Measurements from ENCODE around the gene CCHCR1.

CCHCR1 gene

GRCh38 chr6:31096656-31097055 is 60.9 kb downstream of the CCHCR1 start:
- no peaks in the 10 kb centered on the region for H3K9me3 ChIP-seq (ENCODE audit: severe bottlenecking)
- no peaks in the 10 kb centered on the region for H3K36me3 ChIP-seq (ENCODE audit: low read depth)
- H3K4me3 ChIP-seq (ENCODE audit: severe bottlenecking), result no peak overlapping the region
- ATAC-seq (ENCODE audit: low read depth) (no peak), DNase-seq (ENCODE audit: low spot score) (no peak)
- no peak overlapping the region for H3K27ac ChIP-seq (ENCODE audit: poor library complexity, severe bottlenecking)
- peaks cover 11% of the 10 kb centered on the region for H3K4me1 ChIP-seq (ENCODE audit: insufficient read depth, poor library complexity, severe bottlenecking)
- no peak for TF ChIP-seq CTCF (IDR thresholded peaks at IDR 0.05; ENCODE audit: poor library complexity, severe bottlenecking)
- no peaks in the 10 kb centered on the region for H3K27me3 ChIP-seq (ENCODE audit: insufficient read depth, poor library complexity, severe bottlenecking)

GRCh38 chr6:31096215-31096614 is 61.4 kb downstream of the CCHCR1 start:
- no peaks in the 10 kb centered on the region for H3K9me3 ChIP-seq (ENCODE audit: severe bottlenecking)
- peaks cover 11% of the 10 kb centered on the region for H3K4me1 ChIP-seq (ENCODE audit: insufficient read depth, poor library complexity, severe bottlenecking)
- H3K4me3 ChIP-seq (ENCODE audit: severe bottlenecking), result no peak overlapping the region
- H3K27me3 ChIP-seq (ENCODE audit: insufficient read depth, poor library complexity, severe bottlenecking), result no peaks in the 10 kb centered on the region
- H3K27ac ChIP-seq (ENCODE audit: poor library complexity, severe bottlenecking), result no peak overlapping the region
- DNase-seq (ENCODE audit: low spot score) (no peak), ATAC-seq (ENCODE audit: low read depth) (no peak)
- no peaks in the 10 kb centered on the region for H3K36me3 ChIP-seq (ENCODE audit: low read depth)
- TF ChIP-seq CTCF (IDR thresholded peaks at IDR 0.05; ENCODE audit: poor library complexity, severe bottlenecking), result no peak

GRCh38 chr6:31094389-31094881 is 63.2 kb downstream of the CCHCR1 start:
- peak overlapping the region; percentile 33 for H3K27ac ChIP-seq (ENCODE audit: poor library complexity, severe bottlenecking)
- H3K36me3 ChIP-seq (ENCODE audit: low read depth), result no peaks in the 10 kb centered on the region
- H3K27me3 ChIP-seq (ENCODE audit: insufficient read depth, poor library complexity, severe bottlenecking), result no peaks in the 10 kb centered on the region
- no peaks in the 10 kb centered on the region for H3K9me3 ChIP-seq (ENCODE audit: severe bottlenecking)
- no peak for DNase-seq (ENCODE audit: low spot score)
- H3K4me1 ChIP-seq (ENCODE audit: insufficient read depth, poor library complexity, severe bottlenecking), result peaks cover 11% of the 10 kb centered on the region
- no peak for TF ChIP-seq CTCF (IDR thresholded peaks at IDR 0.05; ENCODE audit: poor library complexity, severe bottlenecking)
- peak; percentile 46; the same call in 2 of the 3 replicates for ATAC-seq (ENCODE audit: low read depth)
- no peak overlapping the region for H3K4me3 ChIP-seq (ENCODE audit: severe bottlenecking)

GRCh38 chr6:31092769-31093505 is 64.7 kb downstream of the CCHCR1 start:
- Histone ChIP-seq H3K27ac (ENCODE audit: poor library complexity, severe bottlenecking) (no peak overlapping the region), H3K9me3 (ENCODE audit: severe bottlenecking) (no peaks in the 10 kb centered on the region), H3K4me1 (ENCODE audit: insufficient read depth, poor library complexity, severe bottlenecking) (peaks cover 11% of the 10 kb centered on the region), H3K27me3 (ENCODE audit: insufficient read depth, poor library complexity, severe bottlenecking) (no peaks in the 10 kb centered on the region), H3K4me3 (ENCODE audit: severe bottlenecking) (no peak overlapping the region), H3K36me3 (ENCODE audit: low read depth) (no peaks in the 10 kb centered on the region)
- no peak for ATAC-seq (ENCODE audit: low read depth)
- no peak for DNase-seq (ENCODE audit: low spot score)
- TF ChIP-seq CTCF (IDR thresholded peaks at IDR 0.05; ENCODE audit: poor library complexity, severe bottlenecking), result no peak

Measured in RWPE2 (cell line).